NCI-H526 treated with DMSO at 0.1 percent for 48 hours (cell line): ENCODE measurements around the gene FAM184A.

Experiments used
- DNase-seq: peaks from one replicate; lab custom pipeline; 2025; lab: John Stamatoyannopoulos, UW

Gene FAM184A

DNA sequence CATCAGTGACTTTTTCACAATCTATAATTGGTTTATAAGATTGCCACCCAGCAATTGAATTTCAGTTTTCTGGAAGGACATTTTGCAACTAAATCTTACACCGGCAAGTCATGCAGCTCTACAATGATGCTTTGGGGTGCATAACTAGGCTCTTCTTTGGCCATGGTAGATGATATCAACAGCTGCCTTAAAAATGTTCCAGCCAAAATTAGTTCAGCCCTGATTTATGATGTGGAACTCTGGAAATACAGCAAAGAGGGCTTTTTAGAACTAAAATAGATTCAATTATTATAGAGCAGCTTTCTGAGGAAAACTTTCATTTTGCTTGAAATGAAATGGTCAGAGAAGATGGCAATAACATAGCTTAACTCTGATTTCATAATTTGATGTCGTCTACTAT, 125.1 kb downstream of the FAM184A start:
- no peak for DNase-seq

GRCh38 chr6:118952683-118953082, 125.8 kb downstream of the FAM184A start:
- DNase-seq: no peak

DNA sequence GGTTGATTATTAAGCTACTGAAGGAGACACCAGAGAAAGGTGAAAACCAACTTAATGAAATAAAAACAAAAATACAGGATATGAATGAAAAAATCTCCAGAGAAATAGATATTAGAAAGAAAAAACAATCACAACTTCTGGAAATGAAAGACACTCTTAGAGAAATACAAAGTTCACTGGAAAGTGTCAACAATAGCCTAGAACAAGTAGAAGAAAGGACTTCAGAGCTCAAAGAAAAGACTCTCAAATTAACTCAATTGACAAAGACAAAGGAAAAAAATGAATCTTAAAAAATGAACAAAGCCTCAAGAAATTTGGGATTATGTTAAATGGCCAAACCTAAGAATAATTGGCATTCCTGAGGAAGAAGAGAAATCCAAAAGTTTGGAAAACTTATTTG, 133.2 kb downstream of the FAM184A start:
- no peak for DNase-seq

GRCh38 chr6:118940770-118941169, 137.7 kb downstream of the FAM184A start:
- DNase-seq: no peak

GRCh38 chr6:118939683-118940082, 138.8 kb downstream of the FAM184A start:
- no peak for DNase-seq

GRCh38 chr6:118935978-118936703, 142.3 kb downstream of the FAM184A start:
- DNase-seq: no peak

- no peak for DNase-seq
These were observed 143.2 kb downstream of the FAM184A start for GRCh38 chr6:118935331-118935668.

- DNase-seq: peak; percentile 85
These were observed 143.8 kb downstream of the FAM184A start, which contains the start of gene MCM9 for GRCh38 chr6:118934461-118935330. Gene MCM9 (minus strand): TSS chr6:118935159. CDS start chr6:118931723, 3,436 bp downstream.

- DNase-seq: no peak
These were observed 144.5 kb downstream of the FAM184A start for GRCh38 chr6:118933855-118934460.

DNA sequence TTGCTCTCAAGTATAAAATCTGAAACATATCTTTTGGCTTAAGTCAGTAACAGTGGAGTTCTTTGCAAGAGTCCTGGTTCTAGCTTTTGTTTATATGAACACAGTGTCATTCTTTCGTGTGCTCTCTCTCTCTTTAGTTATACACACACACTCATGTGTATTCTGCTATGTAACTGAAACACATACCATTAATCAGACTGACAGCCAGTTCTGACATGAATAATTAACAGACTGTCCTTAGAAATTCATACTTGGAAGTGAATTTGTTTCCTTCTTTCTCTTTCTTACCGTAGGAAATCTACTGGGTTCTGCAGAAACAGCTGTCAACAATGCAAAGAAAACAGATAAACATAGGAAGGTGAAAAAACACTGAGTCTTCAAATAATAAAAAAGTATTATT, 146.0 kb downstream of the FAM184A start:
- DNase-seq: no peak

DNA sequence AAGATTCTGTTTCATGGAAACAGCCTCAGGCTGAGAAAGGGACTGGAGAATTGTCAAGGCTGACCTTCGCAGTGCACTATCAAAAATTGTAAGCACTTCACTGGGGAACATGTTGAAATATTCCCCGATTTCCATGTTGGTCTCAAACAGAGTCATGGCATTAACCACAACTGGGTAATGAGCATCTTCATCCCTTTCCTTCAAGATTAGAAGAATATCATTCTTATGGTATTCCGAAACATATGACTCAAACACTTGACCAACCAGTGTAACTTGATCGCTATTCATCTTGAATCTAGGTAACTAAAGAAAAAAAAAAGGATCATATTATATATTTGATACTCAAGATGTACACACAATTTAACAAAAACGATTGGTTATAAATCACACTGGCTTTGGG, 147.0 kb downstream of the FAM184A start:
- no peak for DNase-seq

- no peak for DNase-seq
These were observed 147.8 kb downstream of the FAM184A start for GRCh38 chr6:118930680-118931079.

DNA sequence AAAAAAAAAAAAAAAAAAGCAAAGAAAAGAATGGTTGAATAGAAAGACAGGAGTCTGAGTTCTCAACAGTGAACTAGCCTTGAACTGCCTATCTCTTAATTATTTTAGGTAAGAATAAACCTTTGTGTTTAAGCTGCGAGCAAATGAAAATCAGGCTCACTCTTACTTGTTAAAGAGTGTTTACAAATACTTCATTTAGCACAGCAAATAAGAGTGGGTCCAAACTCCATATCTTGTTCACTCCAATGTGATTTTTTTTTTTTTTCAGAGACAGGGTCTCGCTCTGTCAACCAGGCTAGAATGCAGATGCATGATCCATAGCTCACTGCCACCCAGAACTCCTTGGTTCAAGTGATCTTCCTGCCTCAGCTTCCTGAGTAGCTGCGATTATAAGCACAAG, 155.4 kb downstream of the FAM184A start:
- DNase-seq: no peak

- DNase-seq: no peak
These were observed 157.4 kb downstream of the FAM184A start for GRCh38 chr6:118921084-118921483.

GRCh38 chr6:118918329-118918725, 160.1 kb downstream of the FAM184A start:
- DNase-seq: no peak

DNA sequence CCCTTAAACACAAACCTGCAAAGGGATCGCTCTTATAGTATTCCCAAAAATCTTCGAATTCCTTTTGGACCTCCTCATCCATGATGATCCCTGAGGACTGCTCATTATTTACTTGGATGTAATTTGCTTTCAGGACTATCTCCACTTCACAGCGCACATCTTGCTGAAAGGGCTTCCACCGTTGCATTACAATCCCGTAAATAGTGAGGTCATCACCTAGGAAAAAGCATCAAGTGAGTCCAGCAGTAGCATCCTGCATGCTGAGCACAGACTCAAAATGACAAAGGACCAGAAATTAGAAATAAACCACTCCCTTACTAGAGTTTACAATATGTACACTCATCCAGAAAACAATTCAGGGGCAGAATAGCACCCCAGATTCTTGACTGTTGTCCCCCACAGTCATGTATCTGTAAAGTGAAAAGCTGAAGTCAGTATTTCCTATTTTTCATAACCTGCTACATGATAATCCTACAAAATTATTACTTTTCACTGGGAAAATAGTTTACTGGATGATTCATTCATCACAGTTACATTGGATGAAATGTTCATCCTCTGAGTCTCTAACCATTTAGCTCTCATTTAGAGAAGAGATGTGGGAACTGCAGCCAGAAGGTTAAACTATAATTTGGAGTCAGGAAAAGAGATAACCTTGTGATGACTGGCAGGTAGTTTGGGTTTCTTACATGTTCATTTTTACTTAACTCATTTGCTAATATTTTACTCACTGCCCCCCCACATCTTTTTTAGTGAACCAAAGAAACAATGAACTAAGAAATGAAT, 160.7 kb downstream of the FAM184A start:
- DNase-seq: no peak

DNA sequence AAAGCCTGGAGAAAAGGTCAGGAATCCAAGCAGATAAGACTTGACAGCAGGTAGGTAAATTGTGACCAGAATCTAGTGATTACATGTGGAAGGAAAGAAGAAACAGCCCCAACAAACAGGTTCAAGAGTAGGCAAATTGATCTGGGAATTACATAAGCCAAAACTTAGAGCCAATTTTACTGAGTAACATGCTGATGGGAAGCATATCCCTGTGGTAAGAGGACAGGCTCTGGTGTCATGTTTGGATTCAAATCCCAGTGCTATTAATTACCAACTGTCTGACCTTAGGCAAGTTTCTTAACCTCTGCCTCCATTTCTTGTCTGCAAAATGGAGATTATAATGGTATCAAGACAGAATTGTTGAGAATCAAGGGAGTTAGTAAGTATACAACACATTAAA, 163.9 kb downstream of the FAM184A start:
- no peak for DNase-seq

- no peak for DNase-seq
These were observed 165.3 kb downstream of the FAM184A start for GRCh38 chr6:118913161-118913560.

- DNase-seq: no peak
These were observed 165.8 kb downstream of the FAM184A start for GRCh38 chr6:118912646-118913045.
